ENCODE measurements around the gene S100A5.
A peak's percentile ranks its signal among the peaks of the same experiment; 100 is the strongest.

The S100A5 gene

DNA sequence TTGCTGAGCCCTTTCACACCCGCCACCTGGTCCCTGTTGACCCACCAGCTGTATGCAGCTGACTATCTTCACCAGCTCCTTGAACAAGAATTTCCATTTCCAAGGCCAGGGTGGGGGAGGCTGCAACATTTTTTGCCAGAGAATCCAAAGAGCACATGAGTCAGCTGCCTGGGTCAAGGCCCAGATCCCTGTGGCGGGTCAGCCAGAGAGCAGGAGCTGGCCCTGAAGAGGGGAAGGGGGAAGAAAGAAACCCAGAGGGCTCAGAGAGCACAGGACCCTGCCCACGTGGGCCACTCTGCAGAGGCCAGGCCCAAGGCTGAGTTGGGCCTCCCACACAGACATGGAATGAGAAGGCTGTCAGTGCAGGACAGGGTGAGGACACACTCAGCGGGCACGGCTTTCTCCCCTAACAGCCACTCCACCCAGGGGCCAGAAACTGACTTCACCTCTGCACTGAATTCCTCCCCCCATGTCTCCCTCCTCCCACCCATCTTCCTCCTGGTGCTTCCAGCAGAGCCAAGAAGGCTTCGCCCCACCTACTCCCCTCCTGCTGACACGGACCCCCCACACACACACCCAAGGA lies 33.8 kb downstream of the S100A5 start:
- no peak for DNase-seq (ENCODE audit: low spot score)

DNA sequence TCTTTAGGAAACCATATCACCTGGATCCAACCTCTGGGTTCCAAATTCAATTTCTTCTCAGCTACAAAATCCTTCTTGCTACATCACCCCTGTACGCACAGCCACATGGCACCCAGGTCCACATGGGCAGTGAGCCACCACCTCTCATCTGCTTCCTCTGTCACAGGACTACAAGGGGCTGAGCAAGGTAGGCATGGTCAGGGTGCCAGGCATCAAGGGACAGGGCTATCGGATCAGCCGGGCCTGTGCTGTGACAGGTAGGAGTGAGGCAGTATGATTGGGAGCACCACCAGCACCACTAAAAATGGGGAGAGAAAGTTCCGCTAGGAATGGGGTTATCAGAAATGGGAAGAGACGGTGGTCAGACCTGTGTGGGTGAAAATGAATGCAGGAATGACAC lies 34.3 kb downstream of the S100A5 start:
- no peak for DNase-seq (ENCODE audit: low spot score)

DNA sequence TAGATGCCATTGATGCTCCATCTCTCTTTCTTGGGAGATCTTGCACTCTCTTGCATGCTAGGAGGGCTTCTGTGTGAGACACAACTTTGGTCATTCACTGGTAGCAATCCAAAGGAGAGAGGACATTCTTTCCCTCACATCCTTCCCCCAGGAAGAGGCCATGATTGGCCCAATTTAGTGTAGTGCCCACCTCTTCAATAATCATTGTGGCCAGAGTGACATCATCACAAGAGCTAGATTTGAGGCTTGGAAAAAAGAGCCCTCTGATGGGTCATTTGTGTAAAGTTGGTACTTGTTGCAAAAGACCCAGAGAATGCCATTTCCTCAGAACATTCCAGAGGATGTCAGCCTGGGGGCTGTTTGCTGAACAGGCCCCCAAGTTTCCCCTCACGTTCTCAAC lies 35.2 kb downstream of the S100A5 start:
- DNase-seq (ENCODE audit: low spot score): no peak

DNA sequence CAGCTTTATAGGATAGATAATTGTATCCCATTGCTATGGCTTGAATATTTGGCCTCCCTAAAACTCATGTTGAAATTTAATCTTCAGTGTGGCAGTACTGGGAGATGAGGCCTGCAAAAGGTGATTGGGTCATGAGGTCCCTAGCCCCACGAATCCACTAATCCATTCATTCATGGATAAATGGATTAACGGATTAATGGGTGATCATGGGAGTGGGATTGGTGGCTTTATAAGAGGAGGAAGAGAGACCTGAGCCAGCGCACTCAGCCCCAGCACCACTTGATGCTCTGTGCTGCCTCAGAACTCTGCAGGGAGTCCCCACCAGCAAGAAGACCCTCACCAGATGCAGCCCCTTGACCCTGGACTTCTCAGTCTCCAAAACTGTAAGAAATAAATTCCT lies 37.0 kb downstream of the S100A5 start:
- no peak for DNase-seq (ENCODE audit: low spot score)

DNA sequence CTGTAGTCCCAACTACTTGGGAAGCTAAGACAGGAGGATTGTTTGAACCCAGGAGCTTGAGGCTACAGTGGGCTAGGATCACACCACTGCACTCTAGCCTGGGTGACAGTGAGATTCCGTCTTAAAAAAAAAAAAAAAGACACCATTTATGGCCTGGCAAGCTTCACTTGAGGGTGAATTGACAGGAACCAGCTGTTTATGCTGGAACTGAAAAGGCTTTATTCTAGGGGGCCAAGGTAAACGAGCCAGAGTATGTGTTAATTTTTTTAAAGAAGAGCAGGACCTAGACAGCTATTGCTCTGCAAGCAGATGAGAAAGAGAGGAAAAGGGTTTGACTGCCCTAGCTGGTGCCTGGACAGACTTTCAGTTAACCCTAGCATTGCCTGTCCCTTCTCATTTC lies 42.0 kb downstream of the S100A5 start:
- DNase-seq (ENCODE audit: low spot score): no peak

DNA sequence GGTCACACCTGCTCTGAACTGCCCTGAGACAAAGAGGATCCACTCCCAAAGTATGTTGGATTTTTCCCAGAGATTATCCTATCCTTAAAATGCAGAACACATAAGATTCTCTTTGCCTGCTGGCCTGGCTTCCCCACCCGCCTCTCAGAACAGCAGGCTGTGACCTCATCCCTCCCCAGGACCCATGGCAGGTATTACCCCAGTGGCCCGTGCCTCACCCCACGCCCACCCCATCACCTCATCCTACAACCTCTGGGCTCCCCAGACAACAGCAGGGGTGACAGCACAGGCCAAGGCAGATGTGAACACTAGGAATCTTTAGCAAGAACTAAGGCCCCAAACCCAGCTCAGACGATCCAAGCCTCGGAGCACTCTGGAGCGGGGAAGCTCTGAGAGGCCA lies 45.2 kb downstream of the S100A5 start:
- no peak for DNase-seq (ENCODE audit: low spot score)

DNA sequence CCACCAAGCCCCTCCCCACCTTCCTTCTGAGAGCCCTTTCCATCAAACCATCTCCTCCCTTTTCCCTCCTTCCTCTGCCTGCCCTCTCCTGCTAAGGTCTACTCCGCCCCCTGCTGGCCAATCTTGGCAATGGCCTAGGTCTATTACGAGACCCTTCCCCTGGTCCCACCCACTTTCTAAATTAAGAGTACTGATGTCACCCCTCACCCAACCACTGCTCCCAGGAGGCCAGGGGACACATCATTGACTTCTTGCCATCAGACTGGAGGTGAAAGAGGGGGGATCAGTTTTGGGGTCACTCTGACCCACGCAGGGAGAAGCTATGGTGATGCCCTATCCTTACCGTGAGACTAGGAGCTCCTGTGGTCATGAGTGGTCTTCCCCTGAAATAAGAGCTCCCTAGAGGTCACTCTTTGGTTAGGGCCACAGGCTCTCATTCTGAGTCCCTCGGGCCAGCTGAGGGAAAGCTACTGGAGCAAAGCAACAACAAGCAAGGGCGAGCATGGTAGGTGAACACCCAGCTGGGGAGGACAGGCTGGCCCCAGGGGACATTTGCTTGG lies 45.7 kb downstream of the S100A5 start:
- peak; percentile 59 for DNase-seq (ENCODE audit: low spot score)

DNA sequence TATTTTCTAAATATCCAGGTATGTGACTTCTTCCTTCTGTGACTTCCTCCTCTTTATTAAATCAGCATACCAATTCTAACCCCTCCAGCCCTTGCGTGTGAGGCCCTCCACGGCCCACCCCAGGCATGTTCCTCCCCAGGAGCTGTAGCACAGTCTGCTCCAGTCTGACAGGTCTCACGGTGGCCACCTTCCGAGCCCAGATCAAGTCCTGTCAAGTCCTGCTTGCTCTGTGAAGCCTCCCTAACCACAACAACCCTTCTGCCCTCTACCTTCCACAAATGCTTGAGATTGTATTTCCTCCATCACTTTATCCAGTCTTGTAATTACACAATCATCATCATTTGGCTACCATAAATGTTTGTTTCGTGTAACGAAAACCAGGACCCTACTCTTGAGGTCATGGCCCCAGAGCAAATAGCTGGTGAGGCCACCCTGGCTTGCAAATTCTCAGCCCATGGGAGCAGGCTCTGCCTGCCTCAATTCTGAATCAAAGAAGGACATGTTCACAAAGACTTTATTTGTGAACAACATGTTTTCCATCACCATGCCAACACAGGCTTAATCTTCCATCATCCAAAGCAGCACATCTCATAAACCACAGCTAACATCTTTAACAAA lies 47.3 kb downstream of the S100A5 start:
- no peak for DNase-seq (ENCODE audit: low spot score)

DNA sequence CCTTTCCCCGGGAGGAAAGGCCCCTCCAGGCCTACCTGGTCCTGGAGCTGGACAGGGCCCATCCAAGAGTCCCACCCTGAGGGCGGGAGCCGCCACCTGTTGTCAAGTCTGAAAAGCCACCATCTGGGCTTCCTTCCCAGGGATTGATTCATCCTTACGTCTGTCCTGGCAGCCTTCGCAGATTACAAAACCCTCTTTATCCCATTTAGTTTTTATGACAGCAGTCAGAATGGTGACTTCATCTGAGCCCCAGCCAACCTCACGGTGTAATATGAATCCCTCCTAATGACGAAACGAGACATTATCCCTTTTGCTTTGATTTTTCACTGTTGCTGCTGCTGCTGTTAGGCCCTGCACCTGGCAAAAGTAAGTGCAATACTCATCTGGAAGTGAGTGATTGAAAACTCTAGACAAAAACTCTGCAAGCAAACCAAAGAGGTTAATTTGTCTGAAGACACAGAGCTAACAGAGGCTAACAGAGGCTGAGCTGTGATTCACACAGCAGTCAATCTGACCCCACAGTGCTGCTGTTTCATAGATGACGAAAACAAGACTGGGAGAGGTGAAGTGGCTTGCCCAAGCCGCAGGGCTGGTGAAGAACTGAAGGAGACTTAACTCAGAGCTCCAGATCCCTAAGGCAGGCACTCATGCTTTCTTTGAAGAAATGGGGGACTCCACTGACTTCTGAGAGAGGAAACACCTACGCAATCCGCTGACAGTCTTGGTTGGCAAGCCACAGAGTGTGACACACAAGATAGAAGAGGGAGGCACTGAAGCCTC lies 50.3 kb downstream of the S100A5 start:
- no peak for DNase-seq (ENCODE audit: low spot score)

DNA sequence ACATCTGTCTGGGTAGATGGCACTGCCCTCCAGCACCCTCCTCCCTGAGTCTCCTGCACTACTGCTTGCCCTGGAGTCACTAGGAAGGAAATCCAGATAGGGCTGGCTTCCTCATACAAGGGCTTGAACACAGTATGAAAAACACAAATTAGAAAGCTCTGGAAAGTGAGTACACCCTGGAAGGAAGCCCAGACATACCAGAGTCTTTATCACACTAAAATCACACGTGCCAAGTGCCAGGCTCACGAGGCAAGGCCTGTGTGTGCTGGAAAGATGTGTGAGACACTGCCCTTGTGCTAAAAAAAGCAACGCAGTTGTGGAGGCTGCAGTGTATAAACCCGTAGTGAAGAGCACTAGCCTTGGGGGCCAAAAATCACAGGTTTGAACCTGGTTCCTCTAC lies 52.0 kb downstream of the S100A5 start:
- DNase-seq (ENCODE audit: low spot score): no peak

DNA sequence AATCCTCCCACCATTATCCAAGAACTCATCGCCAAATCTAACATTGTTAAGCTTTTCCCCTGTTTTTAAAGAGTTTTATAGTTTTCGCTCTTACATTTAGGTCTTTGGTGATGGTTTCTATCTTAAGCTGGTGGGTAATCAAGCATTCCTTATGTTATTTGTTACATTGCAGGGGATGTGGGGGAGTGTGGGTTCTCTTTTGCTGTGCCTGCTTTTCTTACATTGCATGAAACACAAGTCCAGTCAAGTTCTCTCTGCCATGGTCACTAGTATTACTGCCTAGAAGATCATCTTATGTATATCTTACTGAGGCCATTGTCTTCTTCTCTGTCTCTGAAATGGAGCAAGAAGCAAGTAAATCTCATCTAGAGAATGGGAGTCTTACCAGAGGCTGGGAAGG lies 53.0 kb downstream of the S100A5 start:
- DNase-seq (ENCODE audit: low spot score): no peak
